DMS153 treated with DMSO at 0.1 percent for 48 hours (cell line): Measurements from ENCODE around the gene CLBA1.
"Not testable (repeated sequence)": the region's sequence is repeated elsewhere in the genome, so short reads cannot be mapped to it uniquely, and the experiment has no call there.

Experiments used
- DNase-seq: peaks from one replicate; lab custom pipeline; 2025; ENCODE audit not compliant: unreplicated experiment; lab: John Stamatoyannopoulos, UW

The CLBA1 gene

DNA sequence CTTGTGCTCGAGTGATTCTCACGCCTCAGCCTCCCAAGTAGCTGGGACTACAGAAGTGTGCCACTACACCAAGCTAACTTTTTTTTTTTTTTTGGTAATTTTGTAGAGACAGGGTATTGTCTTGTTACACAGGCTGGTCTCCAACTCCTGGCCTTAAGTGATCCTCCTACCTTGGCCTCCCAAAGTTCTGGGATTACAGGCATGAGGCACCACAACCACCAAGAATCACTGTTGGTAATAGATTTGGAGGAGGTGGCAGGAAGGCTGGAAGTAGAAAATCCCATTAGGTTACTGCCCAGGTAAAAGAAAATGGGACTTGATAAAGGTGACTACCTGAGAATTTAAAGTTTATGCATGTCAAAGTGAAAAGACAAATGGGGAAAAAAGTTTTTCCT lies 36.7 kb downstream of the CLBA1 start:
- no peak for DNase-seq

DNA sequence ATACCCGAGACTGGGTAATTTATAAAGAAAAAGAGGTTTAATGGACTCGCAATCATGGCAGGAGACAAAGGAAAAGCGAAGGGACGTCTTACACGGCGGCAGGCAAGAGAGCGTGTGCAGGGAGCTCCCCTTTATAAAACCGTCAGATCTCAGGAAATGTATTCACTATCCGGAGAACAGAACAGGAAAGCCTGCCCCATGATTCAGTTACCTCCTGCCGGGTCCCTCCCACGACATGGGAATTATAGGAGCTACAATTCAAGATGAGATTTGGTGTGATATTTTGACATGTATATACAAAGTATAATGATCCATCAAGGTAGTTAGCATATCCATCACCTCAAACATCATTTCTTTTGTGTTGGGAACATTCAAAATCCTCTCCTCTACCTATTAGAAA lies 37.6 kb downstream of the CLBA1 start:
- no peak for DNase-seq

DNA sequence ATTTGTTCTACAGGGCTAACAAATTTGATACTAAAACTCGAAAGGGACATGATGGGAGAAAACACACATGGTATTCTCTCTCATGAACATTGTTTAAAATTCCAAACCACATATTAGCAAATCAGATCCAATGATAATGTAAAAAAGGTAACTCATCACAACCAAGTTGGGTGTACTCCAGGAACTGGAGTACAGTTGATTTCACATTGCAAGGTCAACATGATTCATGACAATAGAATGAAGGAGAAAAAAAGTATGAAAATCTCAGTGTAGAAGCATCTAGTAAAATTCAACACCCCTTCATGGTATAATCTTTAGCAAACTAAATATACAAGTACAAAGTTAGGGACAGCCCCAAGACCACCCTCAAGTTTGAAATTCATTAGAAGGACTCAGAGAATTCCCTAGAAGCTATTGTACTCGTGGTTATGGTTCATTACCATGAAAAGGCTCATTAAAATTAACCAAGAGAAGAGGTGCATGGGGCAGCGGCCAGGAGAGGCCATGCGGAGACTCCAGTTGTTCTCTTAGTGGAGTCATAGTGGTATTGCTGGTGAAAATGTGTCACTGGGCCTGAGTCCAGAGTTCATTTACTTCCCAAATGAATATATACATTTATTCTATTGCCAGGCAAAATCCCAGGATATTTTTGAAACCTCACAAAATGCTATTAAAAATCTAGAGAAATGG lies 38.3 kb downstream of the CLBA1 start:
- DNase-seq, result no peak

DNA sequence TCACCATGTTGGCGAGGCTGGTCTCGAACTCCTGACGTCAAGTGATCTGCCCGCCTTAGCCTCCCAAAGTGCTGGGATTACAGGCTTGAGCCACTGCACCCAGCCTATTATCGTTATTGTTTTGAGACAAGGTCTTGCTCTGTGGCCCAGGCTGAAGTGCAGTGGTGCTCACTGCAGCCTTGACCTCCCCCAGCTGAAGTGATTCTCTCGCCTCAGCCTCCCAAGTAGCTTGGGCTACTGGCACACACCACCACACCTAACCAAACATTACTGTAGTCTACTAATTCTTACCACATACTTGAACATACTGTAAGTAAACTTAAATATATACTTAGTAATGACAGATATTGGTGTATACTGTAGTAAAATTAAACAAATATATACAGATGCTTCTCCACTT lies 39.8 kb downstream of the CLBA1 start:
- DNase-seq, result no peak

DNA sequence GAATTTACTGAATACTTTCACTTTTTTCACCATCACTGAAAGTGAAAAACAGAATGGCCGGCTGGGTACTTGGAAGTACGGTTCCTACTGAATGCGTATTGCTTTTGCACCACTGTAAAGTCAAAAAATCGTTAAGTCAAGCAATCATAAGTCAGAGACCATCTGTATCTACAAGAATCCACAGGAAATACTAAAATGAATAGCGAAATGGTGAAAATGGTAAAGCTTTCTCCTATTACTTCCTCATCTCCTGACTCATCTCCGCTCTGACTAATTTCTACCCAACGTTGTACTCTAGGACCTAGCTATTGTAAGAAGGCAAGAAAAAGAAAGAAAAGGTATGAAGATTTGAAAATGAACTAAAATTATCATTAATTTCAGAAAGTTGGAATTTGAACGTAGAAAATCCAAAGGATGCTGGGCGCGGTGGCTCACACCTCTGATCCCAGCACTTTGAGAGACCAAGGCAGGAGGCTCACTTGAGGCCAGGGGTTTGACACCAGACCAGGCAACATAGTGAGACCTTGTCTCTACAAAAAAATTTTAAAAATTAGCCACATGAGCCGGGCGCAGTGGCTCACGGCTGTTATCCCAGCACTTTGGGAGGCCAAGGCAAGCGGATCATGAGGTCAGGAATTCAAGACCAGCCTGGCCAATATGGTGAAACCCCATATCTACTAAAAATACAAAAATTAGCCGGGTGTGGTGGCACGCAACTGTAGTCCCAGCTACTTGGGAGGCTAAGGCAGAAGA lies 40.6 kb downstream of the CLBA1 start:
- no peak for DNase-seq

DNA sequence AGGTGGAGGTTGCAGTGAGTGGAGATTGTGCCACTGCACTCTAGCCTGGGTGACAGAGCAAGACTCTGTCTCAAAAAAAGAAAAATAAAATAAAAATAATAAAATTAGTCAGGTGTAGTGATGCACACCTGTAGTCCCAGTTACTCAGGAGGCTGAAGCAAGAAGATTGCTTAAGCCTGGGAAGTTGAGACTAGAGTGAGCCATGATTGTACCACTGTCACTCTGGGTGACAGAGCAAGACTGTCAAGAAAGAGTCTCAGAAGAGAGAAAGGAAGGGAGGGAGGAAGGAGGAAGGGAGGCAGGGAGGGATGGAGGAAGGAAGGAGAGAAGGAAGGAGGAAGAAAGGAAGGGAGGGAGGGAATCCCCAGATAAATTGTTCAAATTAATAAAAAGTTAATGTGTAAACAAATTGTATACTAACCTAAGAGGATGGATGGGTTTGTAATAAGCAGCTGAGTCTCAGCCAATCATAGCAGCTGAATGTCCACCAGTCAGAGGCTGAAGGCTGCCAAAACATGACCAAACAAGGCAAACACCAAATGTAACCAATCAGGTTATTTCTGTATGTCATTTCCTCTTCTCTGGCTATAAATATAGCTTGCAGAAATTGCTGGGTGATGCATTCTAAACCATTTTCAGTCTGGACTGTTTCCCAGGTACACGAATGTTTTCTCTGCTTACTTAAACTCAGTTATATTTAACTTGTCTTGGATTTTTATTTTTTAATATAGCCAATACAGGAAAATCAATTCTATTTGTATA lies 41.4 kb downstream of the CLBA1 start:
- DNase-seq, result no peak

DNA sequence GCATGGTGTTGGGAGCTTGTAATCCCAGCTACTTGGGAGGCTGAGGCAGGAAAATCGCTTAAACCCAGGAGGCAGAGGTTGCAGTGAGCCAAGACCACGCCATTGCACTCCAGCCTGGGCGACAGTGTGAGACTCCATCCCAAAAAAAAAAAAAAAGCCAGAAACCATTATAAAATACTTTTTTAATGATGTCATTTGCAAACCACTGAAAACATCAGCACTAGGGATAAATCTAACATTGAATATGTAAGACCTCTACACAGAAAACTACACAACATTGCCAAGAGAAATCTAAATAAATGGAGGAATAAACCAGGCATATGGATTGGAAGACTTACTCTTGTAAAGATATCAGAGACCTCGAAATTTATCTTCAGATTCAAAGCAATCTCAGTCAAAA lies 42.1 kb downstream of the CLBA1 start:
- not testable (repeated sequence) for DNase-seq

DNA sequence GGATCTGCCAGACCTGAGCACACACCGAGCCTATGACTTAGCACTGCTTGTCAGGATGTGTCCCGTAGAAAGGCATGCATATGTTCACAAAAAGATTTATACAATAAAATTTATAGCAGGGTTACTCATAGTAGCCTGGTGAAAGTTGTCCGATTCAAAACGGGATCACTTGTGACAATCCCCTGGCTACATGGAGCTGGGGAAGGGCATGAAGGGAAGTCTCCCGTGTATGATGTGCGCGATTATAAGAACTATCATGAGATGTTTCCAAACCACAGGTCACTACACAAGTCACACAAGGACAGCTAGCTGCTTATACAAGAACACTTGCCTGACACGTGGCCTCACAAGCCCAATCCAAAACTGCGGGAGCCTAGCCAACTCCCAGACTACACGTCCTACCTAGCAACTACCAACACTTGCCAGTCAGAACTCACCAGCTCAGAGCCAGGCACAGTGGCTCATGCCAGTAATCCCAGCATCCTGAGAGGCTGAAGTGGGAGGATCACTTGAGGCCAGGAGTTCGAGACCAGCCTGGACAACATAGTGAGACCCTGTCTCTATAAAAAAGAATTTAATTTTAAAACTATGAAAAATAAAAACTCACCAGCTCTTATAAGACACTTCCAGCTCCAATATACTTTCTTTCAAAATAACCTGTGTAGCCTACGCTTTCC lies 42.8 kb downstream of the CLBA1 start:
- no peak for DNase-seq

DNA sequence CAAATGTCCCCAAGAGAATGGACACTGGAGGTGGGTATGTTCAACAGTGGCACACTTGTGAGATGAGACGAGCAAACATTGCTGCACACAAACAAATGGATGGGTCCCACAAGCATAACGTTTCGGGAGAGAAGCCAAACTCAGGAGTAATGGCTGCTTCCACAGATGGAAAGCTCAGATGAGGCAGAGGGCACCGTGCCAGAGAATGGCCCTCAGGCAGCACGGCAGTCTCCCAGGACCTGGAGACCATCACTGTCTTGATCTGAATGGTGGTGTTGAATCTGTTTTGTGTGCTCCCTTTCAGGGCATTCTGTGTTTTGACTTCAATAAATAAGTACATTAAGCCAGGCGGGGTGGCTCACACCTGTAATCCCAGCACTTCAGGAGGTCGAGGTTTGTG lies 43.8 kb downstream of the CLBA1 start:
- DNase-seq, result no peak

DNA sequence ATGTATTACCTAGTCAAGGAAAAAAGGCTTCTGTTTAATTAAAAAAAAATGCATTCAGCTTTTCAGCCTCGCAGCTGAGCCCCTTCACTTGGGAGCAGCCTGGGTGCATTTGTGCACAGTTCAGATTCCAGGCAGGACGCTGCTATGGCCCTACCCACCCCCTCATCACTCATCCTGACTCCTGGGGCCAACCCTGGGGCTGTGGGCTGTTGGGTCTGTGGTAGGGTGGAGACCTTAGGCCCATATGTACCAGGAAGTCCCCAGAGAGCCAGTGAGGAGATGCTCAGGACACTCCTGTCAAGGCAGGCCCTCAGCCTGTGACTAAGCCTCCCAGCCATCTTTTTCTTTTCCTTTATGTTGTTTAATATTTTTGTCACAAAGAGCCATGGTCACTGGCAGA lies 44.6 kb downstream of the CLBA1 start:
- no peak for DNase-seq

DNA sequence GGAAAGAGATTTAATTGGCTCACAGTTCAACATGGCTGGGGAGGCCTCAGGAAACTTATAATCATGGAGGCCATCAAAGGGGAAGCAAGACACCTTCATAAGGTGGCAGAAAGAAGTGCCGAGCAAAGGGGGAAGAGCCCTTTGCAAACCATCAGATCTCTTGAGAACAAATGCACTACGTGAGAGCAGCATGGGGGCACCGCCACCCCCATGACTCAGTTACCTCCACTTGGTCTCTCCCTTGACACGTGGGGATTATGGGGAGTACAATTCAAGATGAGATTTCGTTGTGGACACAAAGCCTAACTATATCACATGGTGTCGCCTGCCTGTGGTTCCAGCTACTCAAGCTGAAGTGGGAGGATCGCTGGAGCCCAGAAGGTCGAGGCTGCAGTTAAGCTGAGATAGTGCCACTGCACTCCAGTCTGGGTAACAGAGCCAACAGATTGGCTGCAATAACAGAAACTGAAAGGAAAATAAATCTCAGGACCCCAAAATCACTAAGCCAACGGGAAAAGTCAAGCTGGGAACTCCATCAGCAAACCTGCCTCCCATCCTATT lies 45.3 kb downstream of the CLBA1 start:
- no peak for DNase-seq

DNA sequence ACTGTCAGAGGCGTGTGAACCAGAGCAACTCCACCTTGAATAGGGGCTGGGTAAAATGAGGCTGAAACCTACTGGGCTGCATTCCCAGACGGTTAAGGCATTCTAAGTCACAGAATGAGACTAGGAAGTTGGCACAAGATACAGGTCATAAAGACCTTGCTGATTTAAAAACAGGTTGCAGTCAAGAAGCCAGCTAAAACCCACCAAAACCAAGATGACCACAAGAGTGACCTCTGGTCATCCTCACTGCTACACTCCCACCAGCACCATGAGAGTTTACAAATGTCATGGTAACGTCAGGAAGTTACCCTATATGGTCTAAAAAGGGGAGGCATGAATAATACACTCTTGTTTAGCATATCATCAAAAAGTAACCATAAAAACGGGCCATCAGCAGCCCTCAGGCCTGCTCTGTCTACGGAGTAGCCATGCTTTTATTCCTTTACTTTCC lies 46.9 kb downstream of the CLBA1 start:
- DNase-seq, result not testable (repeated sequence)

DNA sequence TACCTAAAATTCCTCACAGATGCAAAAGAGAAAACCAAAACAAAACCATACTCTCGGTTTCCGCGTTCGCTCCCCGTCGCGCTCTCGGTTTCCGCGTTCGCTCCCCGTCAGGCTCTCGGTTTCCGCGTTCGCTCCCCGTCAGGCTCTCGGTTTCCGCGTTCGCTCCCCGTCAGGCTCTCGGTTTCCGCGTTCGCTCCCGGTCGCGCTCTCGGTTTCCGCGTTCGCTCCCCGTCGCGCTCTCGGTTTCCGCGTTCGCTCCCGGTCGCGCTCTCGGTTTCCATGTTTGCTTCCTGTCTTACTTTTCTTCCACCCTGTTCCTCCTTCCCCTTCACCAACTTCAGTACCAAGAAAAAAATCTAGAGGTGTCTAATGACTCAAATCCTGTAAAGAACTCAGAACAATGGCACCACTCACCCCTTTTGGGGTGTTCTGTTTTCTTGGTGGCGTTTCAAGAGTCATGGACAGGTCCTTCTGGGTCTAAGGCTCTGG lies 47.9 kb downstream of the CLBA1 start:
- DNase-seq, result not testable (repeated sequence)

DNA sequence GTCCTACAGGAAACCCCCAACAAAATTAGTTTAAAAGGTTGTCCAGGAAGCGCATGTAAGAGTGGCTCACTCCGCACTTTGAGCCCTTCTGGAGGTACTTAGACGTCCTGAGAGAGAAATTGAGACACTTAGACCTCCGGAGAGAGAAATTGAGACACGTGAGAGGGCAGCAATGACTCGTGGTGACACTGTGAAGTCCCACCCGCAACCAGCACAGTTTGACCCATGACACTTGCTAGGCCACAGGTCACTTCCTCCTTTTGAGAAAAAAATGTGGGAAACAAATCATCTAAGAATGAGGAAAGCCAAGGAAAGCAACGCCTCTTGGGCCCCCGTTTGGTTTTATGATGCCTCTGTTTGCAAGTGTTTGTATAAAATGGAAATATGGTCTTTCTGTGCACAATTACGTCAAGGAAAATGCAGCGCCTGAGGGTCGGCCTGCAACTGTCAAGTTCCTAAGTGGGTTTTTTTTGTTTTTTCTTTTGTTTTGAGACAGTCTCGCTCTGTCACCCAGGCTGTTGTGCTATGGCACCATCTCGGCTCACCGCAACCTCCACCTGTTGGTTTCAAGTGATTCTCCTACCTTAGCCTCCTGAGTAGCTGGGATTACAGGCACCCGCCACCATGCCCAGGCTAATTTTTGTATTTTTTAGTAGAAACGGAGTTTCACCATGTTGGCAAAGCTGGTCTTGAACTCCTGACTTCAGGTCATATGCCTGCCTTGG lies 48.9 kb downstream of the CLBA1 start:
- DNase-seq, result no peak

DNA sequence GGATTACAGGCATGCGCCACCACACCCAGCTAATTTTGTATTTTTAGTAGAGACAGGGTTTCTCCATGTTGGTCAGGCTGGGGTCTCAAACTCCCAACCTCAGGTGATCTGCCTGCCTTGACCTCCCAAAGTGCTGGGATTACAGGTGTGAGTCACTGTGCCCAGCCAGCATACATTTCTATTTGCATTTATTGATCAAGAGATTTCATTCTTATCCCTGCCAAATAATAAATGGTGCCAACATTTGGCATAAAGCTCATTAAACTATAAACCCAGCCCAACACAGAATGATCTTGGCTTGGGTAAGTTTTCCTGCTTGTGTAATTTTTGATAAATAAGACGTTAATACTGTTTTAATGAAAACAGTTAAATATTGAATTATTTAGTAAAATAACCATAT lies 50.0 kb downstream of the CLBA1 start:
- DNase-seq, result not testable (repeated sequence)

DNA sequence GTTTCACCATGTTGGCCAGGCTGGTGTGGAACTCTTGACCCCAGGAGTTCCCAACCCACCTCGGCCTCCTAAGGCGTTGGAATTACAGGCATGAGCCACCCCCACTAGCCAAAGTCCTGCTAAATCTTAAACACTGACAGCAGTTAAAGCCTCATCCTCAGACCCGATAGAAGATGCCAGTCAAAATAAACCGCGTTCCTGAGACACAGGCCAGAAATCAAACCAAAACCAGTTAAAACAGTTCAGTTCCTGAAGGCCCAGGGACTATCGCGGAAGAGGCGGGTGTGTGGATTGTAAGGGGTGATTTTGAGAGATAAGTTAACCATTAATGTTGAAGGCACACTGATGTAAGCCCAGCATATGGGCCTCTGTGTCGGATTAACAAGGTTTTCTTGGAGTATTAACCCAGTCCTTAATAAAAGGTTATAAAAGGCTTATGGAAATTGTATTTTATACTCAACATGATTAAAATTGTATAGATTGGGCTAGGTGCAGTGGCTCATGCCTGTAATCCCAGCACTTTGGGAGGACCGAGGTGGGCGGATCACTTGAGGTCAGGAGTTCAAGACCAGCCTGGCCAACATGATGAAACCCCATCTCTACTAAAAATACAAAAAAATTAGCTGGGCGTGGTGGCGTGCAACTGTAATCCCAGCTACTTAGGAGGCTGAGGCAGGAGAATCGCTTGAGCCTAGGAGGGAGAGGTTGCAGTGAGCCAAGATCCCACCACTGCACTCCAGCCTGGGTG lies 54.0 kb downstream of the CLBA1 start:
- no peak for DNase-seq

DNA sequence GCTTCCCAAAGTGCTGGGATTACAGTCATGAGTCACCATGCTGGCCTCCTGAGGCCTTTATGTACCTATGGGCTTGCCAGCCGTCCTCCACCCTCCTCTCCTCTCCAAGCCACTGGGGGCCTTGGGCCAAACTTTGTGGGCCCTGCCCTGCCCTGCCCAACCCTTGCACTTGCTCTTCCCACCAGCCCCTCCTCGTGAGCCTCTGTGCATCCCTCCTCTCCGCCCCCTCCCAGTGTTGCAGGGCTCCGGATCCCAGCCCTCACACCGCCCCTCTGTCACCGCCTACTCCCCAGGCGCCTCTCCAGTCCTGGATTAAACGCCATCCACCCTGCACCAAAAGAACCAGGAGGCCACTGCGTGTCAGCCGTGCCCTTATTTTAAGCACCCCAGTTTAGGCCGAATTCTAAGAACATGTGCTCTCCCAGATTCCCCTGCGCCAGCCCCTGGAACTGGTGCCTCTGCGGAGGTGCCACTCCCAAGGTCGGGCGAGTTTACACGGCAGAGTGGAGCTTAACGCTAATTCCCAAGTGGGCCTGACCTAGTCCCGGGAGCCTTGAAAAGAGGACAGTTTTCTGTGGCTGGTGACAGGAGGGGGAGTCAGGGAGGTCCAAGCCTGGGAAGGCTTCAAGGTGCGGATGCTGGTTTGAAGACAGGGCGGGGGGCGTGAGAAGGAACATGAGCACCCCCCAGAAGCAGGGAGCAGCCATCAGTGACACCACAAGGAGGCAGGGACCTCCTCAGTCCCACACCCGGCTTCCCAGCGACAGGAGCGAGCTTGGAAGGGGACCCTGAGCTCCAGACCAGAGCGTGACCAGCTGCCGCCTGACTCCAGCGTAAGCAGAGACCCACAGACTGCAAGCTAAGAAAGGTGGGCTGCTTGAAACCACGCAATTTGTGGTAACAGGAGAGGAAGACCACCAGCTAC lies 56.5 kb downstream of the CLBA1 start:
- DNase-seq, result no peak

DNA sequence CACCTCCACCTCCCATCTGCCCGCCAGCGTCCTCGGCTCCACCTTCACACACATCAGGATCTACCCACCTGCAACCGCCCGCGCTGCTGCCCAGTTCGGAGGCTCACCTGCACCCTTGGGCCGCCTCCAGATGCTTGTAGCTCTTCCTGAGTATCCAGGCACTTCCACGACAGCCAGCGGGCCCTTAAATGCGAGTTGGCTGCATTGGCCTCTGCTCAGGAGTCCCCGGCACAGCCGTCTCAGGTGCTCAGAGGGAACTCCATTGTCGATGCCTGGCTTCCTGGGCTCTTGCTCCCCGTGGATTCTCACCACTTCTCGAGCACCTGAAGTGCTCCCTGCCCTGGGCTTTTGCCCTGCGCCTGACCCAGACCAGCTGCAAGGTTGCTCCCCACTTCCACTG lies 57.2 kb downstream of the CLBA1 start:
- DNase-seq, result no peak
